Activated CD4-positive, alpha-beta T cell treated with anti-CD3 and anti-CD28 coated beads, Interleukin-2, amount 50 U/mL, for 1 hour (primary cell): Measurements from ENCODE around the gene SCP2.

ENCODE experiments used
- DNase-seq: peaks from one replicate; pipeline ENCODE4 v3.0.0-alpha.2; 2020

Gene SCP2

GRCh38 chr1:53085405-53085804, 158.3 kb downstream of the SCP2 start:
- no peak for DNase-seq

- no peak for DNase-seq
These were observed 159.5 kb downstream of the SCP2 start for GRCh38 chr1:53086491-53087070.

- DNase-seq, result no peak
These were observed 160.5 kb downstream of the SCP2 start for GRCh38 chr1:53087332-53088285.

GRCh38 chr1:53088616-53089300, 161.7 kb downstream of the SCP2 start:
- DNase-seq, result no peak

GRCh38 chr1:53089478-53090226, 162.6 kb downstream of the SCP2 start:
- DNase-seq, result no peak

- DNase-seq, result no peak
These were observed 163.4 kb downstream of the SCP2 start for GRCh38 chr1:53090227-53091147.

GRCh38 chr1:53091841-53092645, 165.0 kb downstream of the SCP2 start:
- no peak for DNase-seq

GRCh38 chr1:53092659-53093450, 165.8 kb downstream of the SCP2 start:
- no peak for DNase-seq

GRCh38 chr1:53093451-53093754, 166.3 kb downstream of the SCP2 start:
- no peak for DNase-seq

- no peak for DNase-seq
These were observed 166.9 kb downstream of the SCP2 start for GRCh38 chr1:53093778-53094532.

- DNase-seq, result no peak
These were observed 167.4 kb downstream of the SCP2 start for GRCh38 chr1:53094533-53094919.
